H1 (cell line): Measurements from ENCODE around the gene CCNJ. TPM values are rescaled to one million over a fixed set of nuclear protein-coding genes. Genes with fewer than 3 reads are reported as not detected.

ENCODE experiments used
- CTCF ChIA-PET: fragments of 300-600 bp; sonication (Branson Sonifier 250); formaldehyde crosslinking; loops from one replicate; lab custom pipeline; 2021; ENCODE audit not compliant: partially characterized antibody; lab: Charles Lee
- POLR2A ChIA-PET: fragments of 300-600 bp; sonication (Branson Sonifier 250); formaldehyde crosslinking; loops from one replicate; lab custom pipeline; 2021; ENCODE audit warnings: inconsistent platforms; ENCODE audit not compliant: partially characterized antibody; lab: Charles Lee
- DNase-seq, 2 experiments: peaks; one replicate each; pipeline versions ENCODE4 v3.0.0 to v3.0.0-alpha.2; 2010 to 2022; ENCODE audit warnings: low spot score in 2 of 2, low read depth in 1 of 2, mixed read lengths in 1 of 2
- FAIRE-seq: peaks from 2 replicates; lab custom pipeline; 2011; peaks lifted over from hg19 to GRCh38; lab: Jason Lieb, UNC
- H2AFZ ChIP-seq: 2 replicates; pipeline ENCODE4 v1.8.1; 2012; ENCODE audit warnings: low read length, inconsistent platforms
- H2AK5ac ChIP-seq: 2 replicates; pipeline ENCODE4 v1.6.1; 2013; ENCODE audit warnings: low read depth, low read length
- H2BK120ac ChIP-seq: replicated peaks from 2 replicates; pipeline ENCODE3; 2013; ENCODE audit warnings: low read depth, low read length, inconsistent platforms
- H2BK12ac ChIP-seq: 2 replicates; pipeline ENCODE4 v1.6.1; 2013; ENCODE audit warnings: low read depth, low read length
- H2BK15ac ChIP-seq: 2 replicates; pipeline ENCODE4 v1.6.1; 2013; ENCODE audit warnings: low read length
- H2BK20ac ChIP-seq: 2 replicates; pipeline ENCODE4 v1.6.1; 2013; ENCODE audit warnings: low read length
- H2BK5ac ChIP-seq: 2 replicates; pipeline ENCODE4 v1.6.1; 2013; ENCODE audit warnings: low read depth, low read length
- H3K14ac ChIP-seq: 2 replicates; pipeline ENCODE4 v1.6.1; 2013; ENCODE audit warnings: inconsistent platforms; ENCODE audit not compliant: insufficient read length
- H3K18ac ChIP-seq: 2 replicates; pipeline ENCODE4 v1.6.1; 2013; ENCODE audit warnings: low read length; ENCODE audit errors: extremely low read depth
- H3K23ac ChIP-seq: 2 replicates; pipeline ENCODE4 v1.6.1; 2013; ENCODE audit warnings: inconsistent platforms; ENCODE audit not compliant: insufficient read length
- H3K23me2 ChIP-seq: 2 replicates; pipeline ENCODE4 v1.6.1; 2013; ENCODE audit warnings: low read depth, low read length
- H3K27ac ChIP-seq: 2 replicates; pipeline ENCODE4 v1.6.1; 2011; ENCODE audit warnings: low read depth, low read length, inconsistent platforms
- H3K27me3 ChIP-seq, 4 experiments: replicated peaks in 1 of 4; 1 replicate in 1 of 4; 2 replicates in 3 of 4; pipeline versions ENCODE4 v1.6.1 to v1.8.1; 2011 to 2013; ENCODE audit warnings: low read length in 3 of 4, mild to moderate bottlenecking in 3 of 4, inconsistent platforms in 2 of 4, mixed read lengths in 2 of 4, moderate library complexity in 1 of 4; ENCODE audit not compliant: control insufficient read depth in 3 of 4, insufficient read depth in 3 of 4; ENCODE audit errors: extremely low read depth in 1 of 4
- H3K36me3 ChIP-seq, 4 experiments: 2 replicates each; pipeline versions ENCODE4 v1.6.1 to v1.8.1; 2011 to 2013; ENCODE audit warnings: mild to moderate bottlenecking in 4 of 4, low read length in 3 of 4, moderate library complexity in 2 of 4, control low read depth in 1 of 4, inconsistent platforms in 1 of 4; ENCODE audit not compliant: insufficient read depth in 4 of 4, control insufficient read depth in 2 of 4
- H3K4ac ChIP-seq: replicated peaks from 2 replicates; pipeline ENCODE3; 2013; ENCODE audit warnings: low read length, low read depth, mixed read lengths, inconsistent platforms; ENCODE audit not compliant: insufficient read length
- H3K4me1 ChIP-seq, 4 experiments: replicated peaks in 1 of 4; 1 replicate in 1 of 4; 2 replicates in 3 of 4; pipeline versions ENCODE4 v1.6.1 to v1.8.1; 2011 to 2013; ENCODE audit warnings: low read length in 3 of 4, inconsistent platforms in 2 of 4, mixed read lengths in 1 of 4; ENCODE audit not compliant: insufficient read depth in 4 of 4, control insufficient read depth in 3 of 4
- H3K4me2 ChIP-seq, 2 experiments: 2 replicates each; pipeline versions ENCODE4 v1.6.1 to v1.8.1; 2011 to 2013; ENCODE audit warnings: low read depth in 2 of 2, low read length in 2 of 2, control low read depth in 1 of 2, inconsistent platforms in 1 of 2, mild to moderate bottlenecking in 1 of 2; ENCODE audit not compliant: insufficient read depth in 1 of 2
- H3K4me3 ChIP-seq, 4 experiments: fragments of 200-600, 300-600 bp in 1 of 4; sonication (generic), shearing (Covaris generic), sonication (Bioruptor Twin) in 1 of 4; 2 replicates each; pipeline versions ENCODE4 v1.5.1 to v1.8.1; 2011 to 2016; ENCODE audit warnings: low read length in 4 of 4, low read depth in 3 of 4, control low read depth in 2 of 4, inconsistent platforms in 2 of 4, mild to moderate bottlenecking in 2 of 4, mixed read lengths in 1 of 4, moderate library complexity in 1 of 4; ENCODE audit not compliant: insufficient read depth in 2 of 4; ENCODE audit errors: extremely low read depth in 1 of 4
- H3K56ac ChIP-seq: replicated peaks from 2 replicates; pipeline ENCODE3; 2013; ENCODE audit warnings: low read depth, mild to moderate bottlenecking, mixed read lengths, low read length, inconsistent platforms; ENCODE audit not compliant: insufficient read length
- H3K79me1 ChIP-seq: 2 replicates; pipeline ENCODE4 v1.6.1; 2013; ENCODE audit warnings: low read depth, low read length, control low read depth
- H3K79me2 ChIP-seq, 2 experiments: 2 replicates each; pipeline versions ENCODE4 v1.6.1 to v1.8.1; 2012 to 2013; ENCODE audit warnings: low read length in 2 of 2, mild to moderate bottlenecking in 2 of 2, inconsistent platforms in 1 of 2; ENCODE audit not compliant: insufficient read depth in 2 of 2, control insufficient read depth in 1 of 2
- H3K9ac ChIP-seq, 4 experiments: replicated peaks in 1 of 4; 1 replicate in 1 of 4; 2 replicates in 3 of 4; pipeline versions ENCODE4 v1.6.1 to v1.8.1; 2011 to 2013; ENCODE audit warnings: low read depth in 3 of 4, low read length in 3 of 4, control low read depth in 2 of 4, mild to moderate bottlenecking in 2 of 4, moderate library complexity in 2 of 4, inconsistent platforms in 1 of 4; ENCODE audit errors: extremely low read depth in 1 of 4
- H3K9me3 ChIP-seq, 2 experiments: 2 replicates each; pipeline versions ENCODE4 v1.6.1 to v1.8.1; 2012 to 2013; ENCODE audit warnings: mild to moderate bottlenecking in 2 of 2, moderate library complexity in 2 of 2, control low read depth in 1 of 2, inconsistent platforms in 1 of 2, low read depth in 1 of 2, low read length in 1 of 2, mixed read lengths in 1 of 2; ENCODE audit not compliant: insufficient read depth in 2 of 2
- H4K20me1 ChIP-seq, 2 experiments: replicated peaks in 1 of 2; 2 replicates each; pipeline versions ENCODE3 to v1.8.1; 2011 to 2013; ENCODE audit warnings: inconsistent platforms in 2 of 2, low read length in 2 of 2, mild to moderate bottlenecking in 1 of 2; ENCODE audit not compliant: insufficient read depth in 2 of 2, control insufficient read depth in 1 of 2
- H4K5ac ChIP-seq: 2 replicates; pipeline ENCODE4 v1.6.1; 2013; ENCODE audit warnings: low read length, low read depth, mixed read lengths, inconsistent platforms; ENCODE audit not compliant: insufficient read length
- H4K8ac ChIP-seq: 2 replicates; pipeline ENCODE4 v1.8.0; 2013; ENCODE audit warnings: mild to moderate bottlenecking, moderate library complexity, low read length, inconsistent platforms; ENCODE audit not compliant: insufficient read depth; ENCODE audit errors: extremely low read depth
- H4K91ac ChIP-seq: replicated peaks from 2 replicates; pipeline ENCODE3; 2013; ENCODE audit warnings: low read length, mixed read lengths, inconsistent platforms; ENCODE audit not compliant: insufficient read length
- BCL11A ChIP-seq, 2 experiments: IDR thresholded peaks; one replicate each; pipeline ENCODE4 v1.6.1; 2011; ENCODE audit warnings: low read depth in 2 of 2, low read length in 2 of 2, mild to moderate bottlenecking in 2 of 2
- GTF2F1 ChIP-seq: IDR thresholded peaks from 2 replicates; pipeline ENCODE4 v1.6.1; 2012; ENCODE audit warnings: low read depth, low read length, improper control_type of control experiment, borderline replicate concordance
- MAFK ChIP-seq: IDR thresholded peaks from 2 replicates; pipeline ENCODE4 v1.6.1; 2012; ENCODE audit warnings: low read depth, mild to moderate bottlenecking, improper control_type of control experiment, low read length
- WGBS, 2 experiments: shearing (Covaris generic) in 1 of 2; methylation state at CpG; one replicate each; pipeline versions ENCODE4 v1.1.6 to v1.1.7; 2013 to 2015; ENCODE audit warnings: low lambda C conversion rate in 2 of 2, mixed read lengths in 2 of 2, inconsistent platforms in 1 of 2, low coverage in 1 of 2, missing lambda C conversion rate in 1 of 2; ENCODE audit not compliant: insufficient replicate concordance in 2 of 2, insufficient coverage in 1 of 2, insufficient read length in 1 of 2; ENCODE audit errors: extremely low coverage in 1 of 2, missing lambda C conversion rate in 1 of 2; 5-methylcytosine and 5-hydroxymethylcytosine counted together
- polyA plus RNA-seq, 7 experiments: library from polyadenylated mRNA; depleted of rRNA in 3 of 7; stranded (reverse) in 5 of 7; unstranded in 2 of 7; fragments of >200 nt in 5 of 7; fragments of 200-250 nt in 2 of 7; gene quantifications; 1 replicate in 5 of 7; 2 replicates in 1 of 7; 4 replicates in 1 of 7; pipeline versions ENCODE4 v1.2.1 to v1.2.3, GENCODE V29; 2011 to 2013; ENCODE audit warnings: missing spikeins in 2 of 7, mixed read lengths in 2 of 7
- total RNA-seq: library from RNA; stranded (reverse); fragmentation: NEBNext Ultra II Directional; extraction: Animal tissue kit (Norgen Biotek cat#: 25700); gene quantifications from 2 replicates; pipeline ENCODE4 v1.2.1, GENCODE V29; 2021

Gene CCNJ
- total and polyA plus RNA-seq, 2 of the 8 experiments (the other 6 are each of a cell fraction or from before 2014, with no cell fraction given), result 31.4 to 34.7 TPM

- Histone ChIP-seq H3K79me2 (no peaks in the 10 kb centered on the region), H3K23me2 (peaks cover 3% of the 10 kb centered on the region; the same call in 1 of the 2 replicates), H4K5ac (no peak overlapping the region), H2AFZ (no peak overlapping the region), H3K4me2 (no peak overlapping the region), H3K27me3 (no peaks in the 10 kb centered on the region), H3K18ac (no peak overlapping the region), H3K4ac (no peak overlapping the region), H2BK12ac (no peak overlapping the region), H3K14ac (no peak overlapping the region), H4K8ac (no peak overlapping the region), H3K27ac (no peak overlapping the region), H2BK15ac (no peak overlapping the region), H2BK120ac (no peak overlapping the region), H2BK20ac (no peak overlapping the region), H3K9me3 (no peaks in the 10 kb centered on the region), H3K79me1 (no peaks in the 10 kb centered on the region), H3K36me3 (no peaks in the 10 kb centered on the region), H2AK5ac (no peak overlapping the region), H4K91ac (no peak overlapping the region), H3K9ac (no peak overlapping the region), H3K23ac (no peak overlapping the region), H4K20me1 (no peaks in the 10 kb centered on the region), H3K4me1 (no peaks in the 10 kb centered on the region), H2BK5ac (no peak overlapping the region), H3K56ac (no peak overlapping the region), H3K4me3 (no peak overlapping the region)
- no peak for TF ChIP-seq GTF2F1
- TF ChIP-seq BCL11A (IDR thresholded peaks at IDR 0.05; ENCODE audit: low read depth in 2 of 2, low read length in 2 of 2), result no peak
- TF ChIP-seq MAFK, result no peak
- DNase-seq, result no peak
- 94% methylated on average over 1 of the region's 2 CpGs; no CpG with 5 or more reads in 1 of the 2 experiments for WGBS, 2 experiments
- ChIA-PET POLR2A (interaction anchor here (0.7 kb wide), 1 partner anchor 49 kb away, joined by 3 read pairs; no protein-coding TSS in a partner anchor), CTCF (interaction anchor here (0.6 to 4.3 kb wide), 7 partner anchors 10 to 320 kb away, joined by 3 to 22 read pairs (median 5); partner anchors contain the start of gene ZNF518A)
- no peak for FAIRE-seq
Measured at GRCh38 chr10:96014473-96015102, 28.8 kb upstream of the CCNJ start.
